HepG2 (cell line): ENCODE measurements around the gene ACTA2.

Experiments used
- ARHGAP35 ChIP-seq: sonication (generic); formaldehyde crosslinking; IDR thresholded peaks from 2 replicates; pipeline ENCODE4 v1.9.0; 2022; ENCODE audit warnings: mild to moderate bottlenecking, inconsistent platforms, moderate library complexity, missing genetic modification reagents, borderline replicate concordance
- ATRX ChIP-seq: sonication (generic); formaldehyde crosslinking; IDR thresholded peaks from 2 replicates; pipeline ENCODE4 v1.4.0; 2020; ENCODE audit warnings: missing genetic modification reagents, borderline replicate concordance
- CBX1 ChIP-seq: IDR thresholded peaks from one replicate; pipeline ENCODE4 v1.6.1; 2016; ENCODE audit warnings: antibody characterized with exemption, low read depth
- E2F1 ChIP-seq: sonication (generic); formaldehyde crosslinking; IDR thresholded peaks from 2 replicates; pipeline ENCODE4 v1.5.0; 2020; ENCODE audit warnings: missing genetic modification reagents
- HIVEP1 ChIP-seq: sonication (generic); formaldehyde crosslinking; IDR thresholded peaks from 2 replicates; pipeline ENCODE4 v1.4.0; 2020; ENCODE audit warnings: mild to moderate bottlenecking, missing genetic modification reagents
- MYC ChIP-seq: sonication (generic); formaldehyde crosslinking; IDR thresholded peaks from 2 replicates; pipeline ENCODE4 v1.9.0; 2021; ENCODE audit warnings: missing genetic modification reagents, borderline replicate concordance
- RBFOX2 ChIP-seq: fragments of 200-400 bp; formaldehyde crosslinking; IDR thresholded peaks from 2 replicates; pipeline ENCODE4 v1.6.1; 2017; ENCODE audit warnings: low read depth, mild to moderate bottlenecking, low read length
- YY1 ChIP-seq: IDR thresholded peaks from 2 replicates; pipeline ENCODE4 v1.6.1; 2011; ENCODE audit warnings: low read length, low read depth, moderate library complexity, mild to moderate bottlenecking; ENCODE audit not compliant: insufficient read depth, insufficient replicate concordance
- TF ChIP-seq, protein P1 (sequence below): sonication (generic); formaldehyde crosslinking; IDR thresholded peaks from 2 replicates; pipeline ENCODE4 v1.5.0; 2020; ENCODE audit warnings: mild to moderate bottlenecking, missing genetic modification reagents, moderate library complexity

GRCh38 chr10:88934900-88935672 is 17.5 kb downstream of the ACTA2 start:
- TF ChIP-seq E2F1 (CRISPR knock-in tag), result no peak
- no peak for TF ChIP-seq RBFOX2
- no peak for TF ChIP-seq ATRX (CRISPR knock-in tag)
- TF ChIP-seq, protein P1, sequence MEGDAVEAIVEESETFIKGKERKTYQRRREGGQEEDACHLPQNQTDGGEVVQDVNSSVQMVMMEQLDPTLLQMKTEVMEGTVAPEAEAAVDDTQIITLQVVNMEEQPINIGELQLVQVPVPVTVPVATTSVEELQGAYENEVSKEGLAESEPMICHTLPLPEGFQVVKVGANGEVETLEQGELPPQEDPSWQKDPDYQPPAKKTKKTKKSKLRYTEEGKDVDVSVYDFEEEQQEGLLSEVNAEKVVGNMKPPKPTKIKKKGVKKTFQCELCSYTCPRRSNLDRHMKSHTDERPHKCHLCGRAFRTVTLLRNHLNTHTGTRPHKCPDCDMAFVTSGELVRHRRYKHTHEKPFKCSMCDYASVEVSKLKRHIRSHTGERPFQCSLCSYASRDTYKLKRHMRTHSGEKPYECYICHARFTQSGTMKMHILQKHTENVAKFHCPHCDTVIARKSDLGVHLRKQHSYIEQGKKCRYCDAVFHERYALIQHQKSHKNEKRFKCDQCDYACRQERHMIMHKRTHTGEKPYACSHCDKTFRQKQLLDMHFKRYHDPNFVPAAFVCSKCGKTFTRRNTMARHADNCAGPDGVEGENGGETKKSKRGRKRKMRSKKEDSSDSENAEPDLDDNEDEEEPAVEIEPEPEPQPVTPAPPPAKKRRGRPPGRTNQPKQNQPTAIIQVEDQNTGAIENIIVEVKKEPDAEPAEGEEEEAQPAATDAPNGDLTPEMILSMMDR, result peak; percentile 85
- TF ChIP-seq CBX1, result no peak
- TF ChIP-seq ARHGAP35 (CRISPR knock-in tag), result no peak
- no peak for TF ChIP-seq YY1
- no peak for TF ChIP-seq HIVEP1 (CRISPR knock-in tag)
- no peak for TF ChIP-seq MYC
